K562 (cell line): ENCODE results near the gene LRRC15.

ENCODE experiments used
- ARNT ChIP-seq, 2 experiments: fragments of 450-650 bp; IDR thresholded peaks; 2 replicates each; pipeline ENCODE4 v1.6.1; 2016; ENCODE audit warnings: mild to moderate bottlenecking in 1 of 2
- CTCF ChIP-seq, 3 experiments: IDR thresholded peaks in 2 of 3; conservative IDR thresholded peaks in 1 of 3; 2 replicates each; pipeline ENCODE4 v1.5.1; 2011 to 2012; ENCODE audit warnings: low read length in 3 of 3, mild to moderate bottlenecking in 3 of 3, control low read depth in 2 of 3, improper control_type of control experiment in 1 of 3, inconsistent platforms in 1 of 3, low read depth in 1 of 3, mixed read lengths in 1 of 3, moderate library complexity in 1 of 3; ENCODE audit not compliant: insufficient read depth in 2 of 3
- MECOM ChIP-seq: fragments of 250-450 bp; sonication (Bioruptor Pico); IDR thresholded peaks from 2 replicates; pipeline ENCODE4 v1.8.0; 2022; ENCODE audit warnings: inconsistent platforms
- NCOA2 ChIP-seq, 2 experiments: fragments of 450-650 bp; IDR thresholded peaks; 2 replicates each; pipeline ENCODE4 v1.6.1; 2018; ENCODE audit warnings: mild to moderate bottlenecking in 2 of 2, moderate library complexity in 1 of 2; ENCODE audit not compliant: partially characterized antibody in 2 of 2
- NR3C1 ChIP-seq: sonication (generic); formaldehyde crosslinking; IDR thresholded peaks from 2 replicates; pipeline ENCODE4 v1.8.1; 2022; ENCODE audit warnings: missing genetic modification reagents
- POU5F1 ChIP-seq: fragments of 150-350 bp; IDR thresholded peaks from 2 replicates; pipeline ENCODE4 v1.6.1; 2014; ENCODE audit warnings: borderline replicate concordance, low read length, low read depth, mild to moderate bottlenecking; ENCODE audit not compliant: partially characterized antibody
- TFAP4 ChIP-seq: sonication (generic); formaldehyde crosslinking; IDR thresholded peaks from 2 replicates; pipeline ENCODE4 v1.8.0; 2022; ENCODE audit warnings: missing genetic modification reagents, mild to moderate bottlenecking, moderate library complexity, borderline replicate concordance
- ZNF212 ChIP-seq: fragments of 450-650 bp; formaldehyde crosslinking; IDR thresholded peaks from 2 replicates; pipeline ENCODE4 v1.4.0; 2020; ENCODE audit warnings: mild to moderate bottlenecking

- no peak for TF ChIP-seq ZNF212 (CRISPR knock-in tag)
- no peak for TF ChIP-seq TFAP4
- TF ChIP-seq MECOM (CRISPR knock-in tag) = no peak
- no peak for TF ChIP-seq NCOA2 (IDR thresholded peaks at IDR 0.05; ENCODE audit: partially characterized antibody in 2 of 2)
- no peak for TF ChIP-seq NR3C1 (CRISPR knock-in tag)
- TF ChIP-seq POU5F1 = no peak
- TF ChIP-seq CTCF (IDR thresholded peaks at IDR 0.05 in 2 of 3, conservative IDR thresholded peaks at IDR 0.05 in 1 of 3; ENCODE audit: insufficient read depth in 2 of 3, low read depth in 1 of 3, low read length in 3 of 3) = no peak
- no peak for TF ChIP-seq ARNT (IDR thresholded peaks at IDR 0.05)
These were observed 10.8 kb upstream of the LRRC15 start for GRCh38 chr3:194380326-194380725.
